Spleen (tissue), 11 donors: ENCODE data around the gene L1CAM. TPM values are rescaled to one million over a fixed set of nuclear protein-coding genes. Genes with fewer than 3 reads are reported as not detected.

ENCODE experiments used
- DNase-seq: peaks from one replicate; pipeline ENCODE4 v3.0.0-alpha.2; 2020
- H3K27ac ChIP-seq, 8 donors: fragments of 200-600 bp; sonication (generic) in 7 of 8; 1 replicate in 4 of 8; 2 replicates in 4 of 8; pipeline versions ENCODE4 v1.5.0 to v1.8.0; 2016 to 2021; ENCODE audit warnings: inconsistent platforms in 4 of 8, mild to moderate bottlenecking in 4 of 8, moderate library complexity in 1 of 8
- H3K27me3 ChIP-seq, 7 donors: fragments of 200-600 bp; sonication (generic) in 6 of 7; replicated peaks in 1 of 7; 1 replicate in 4 of 7; 2 replicates in 3 of 7; pipeline versions ENCODE4 v1.5.0 to v1.8.0; 2016 to 2021; ENCODE audit warnings: inconsistent platforms in 3 of 7, mild to moderate bottlenecking in 1 of 7
- H3K36me3 ChIP-seq, 6 donors: fragments of 200-600 bp; sonication (generic) in 5 of 6; 1 replicate in 4 of 6; 2 replicates in 2 of 6; pipeline versions ENCODE4 v1.5.0 to v1.8.0; 2016 to 2021; ENCODE audit warnings: inconsistent platforms in 2 of 6
- H3K4me1 ChIP-seq, 6 donors: fragments of 200-600 bp; sonication (generic) in 5 of 6; 1 replicate in 3 of 6; 2 replicates in 3 of 6; pipeline versions ENCODE4 v1.5.0 to v1.8.0; 2016 to 2021; ENCODE audit warnings: inconsistent platforms in 3 of 6
- H3K4me3 ChIP-seq, 8 donors: fragments of 200-600 bp; sonication (generic) in 7 of 8; 1 replicate in 4 of 8; 2 replicates in 4 of 8; pipeline versions ENCODE4 v1.5.0 to v1.8.0; 2016 to 2021; ENCODE audit warnings: inconsistent platforms in 4 of 8, mild to moderate bottlenecking in 4 of 8, moderate library complexity in 2 of 8
- H3K9me3 ChIP-seq, 8 donors: fragments of 200-600 bp; sonication (generic) in 7 of 8; 1 replicate in 4 of 8; 2 replicates in 4 of 8; pipeline versions ENCODE4 v1.5.0 to v1.8.0; 2016 to 2021; ENCODE audit warnings: inconsistent platforms in 4 of 8
- POLR2A ChIP-seq, 3 donors: fragments of 450-650 bp; IDR thresholded peaks; one replicate each; pipeline ENCODE4 v1.5.1; 2017; ENCODE audit warnings: antibody characterized with exemption in 3 of 3, mild to moderate bottlenecking in 1 of 3
- POLR2AphosphoS5 ChIP-seq, 3 donors: sonication (generic); formaldehyde crosslinking; IDR thresholded peaks; one replicate each; pipeline ENCODE4 v1.5.1; 2017; ENCODE audit warnings: antibody characterized with exemption in 3 of 3
- WGBS, 5 donors: extraction: QIAGEN DNeasy Blood & Tissue Kit in 3 of 5; methylation state at CpG; one replicate each; pipeline versions ENCODE4 v1.1.5 to v1.1.7; 2013 to 2018; 5-methylcytosine and 5-hydroxymethylcytosine counted together
- intact Hi-C: fragments of 100-400 bp; cut with DNase I; formaldehyde crosslinking; loops from one replicate; pipeline ENCODE4 v1.15.0; 2023; ENCODE audit warnings: low total_unique reads
- polyA plus RNA-seq, 3 donors: library from polyadenylated mRNA; stranded (reverse); fragments of 200-250 nt; gene quantifications; one replicate each; pipeline ENCODE4 v1.2.1, GENCODE V29; 2013
- total RNA-seq, 7 donors: library from RNA; depleted of rRNA in 3 of 7; stranded (reverse); fragments of >200 nt in 3 of 7; fragmentation: NEBNext Ultra II Directional in 4 of 7; extraction: Animal tissue kit (Norgen Biotek cat#: 25700) in 4 of 7; gene quantifications; one replicate each; pipeline versions ENCODE4 v1.1.0 to v1.2.1, GENCODE V29; 2016 to 2021
- TF ChIP-seq, protein P1 (sequence below), 11 experiments: fragments of 200-600 bp in 7 of 11; fragments of 450-650 bp in 4 of 11; sonication (generic) in 4 of 11; IDR thresholded peaks in 8 of 11; conservative IDR thresholded peaks in 3 of 11; 1 replicate in 7 of 11; 2 replicates in 4 of 11; pipeline versions ENCODE4 v1.4.0 to v1.8.0; 2016 to 2021; ENCODE audit warnings: antibody characterized with exemption in 11 of 11, inconsistent platforms in 4 of 11, mild to moderate bottlenecking in 1 of 11
- donor health status: healthy with polysubstance abuse.
- donor health status: DM: no; HTN: no; CAD: no; lungs with moderate emphysema.
- donor health status: DM: no; HTN: no; CAD: no.
- donor health status: Bipolar disorder and iron deficiency.
- donor health status: healthy.
- donor health status: DM: no; HTN: no; CAD: no.
- donor health status: DM: yes; HTN: yes; CAD: no.

The L1CAM gene
- total and polyA plus RNA-seq, 10 donors = 1.2 to 5.1 (median 2.7) TPM

- intact Hi-C loops = no loop called here
Observed at GRCh38 chrX:153884136-153884535, 1.8 kb downstream of the L1CAM start.

DNA sequence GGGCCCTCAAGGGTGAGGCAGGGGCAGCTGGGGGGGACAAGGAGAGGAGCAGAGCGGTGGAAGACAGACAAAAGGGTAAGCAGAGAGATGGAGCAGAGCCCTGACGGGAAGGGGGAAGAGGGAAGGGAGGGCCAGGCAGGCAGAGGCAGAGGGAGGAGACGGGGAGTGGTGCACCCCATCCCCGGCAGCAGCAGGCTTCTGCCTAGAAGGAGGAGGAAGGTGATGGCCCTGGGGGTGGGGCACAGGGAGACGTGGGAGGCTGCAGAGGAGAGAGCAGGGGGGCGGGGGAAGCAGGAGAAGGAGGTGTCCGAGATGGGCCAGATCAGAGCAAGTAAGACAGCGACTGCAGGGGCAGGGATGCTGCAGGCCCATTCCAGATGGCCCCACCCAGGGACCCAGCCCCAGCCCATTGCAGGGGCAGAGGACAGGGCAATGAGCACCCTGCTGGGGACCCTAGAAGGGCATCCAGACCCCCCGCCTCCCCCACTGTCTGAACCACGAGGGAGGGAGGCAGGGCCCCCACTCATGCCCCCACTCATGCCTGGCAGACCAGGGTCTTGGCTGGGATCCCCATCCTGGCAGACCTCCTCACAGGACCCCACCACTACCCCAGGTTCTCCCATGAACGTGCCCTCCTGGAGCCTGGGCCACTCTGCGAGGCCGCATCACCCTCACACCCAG lies 2.7 kb downstream of the L1CAM start:
- H3K27me3 ChIP-seq = peaks cover 4 to 99% (median 69%) of the 10 kb centered on the region in 7 donors
- 52 to 67% (median 62%) methylated on average over 5 to 13 of the region's 13 CpGs for WGBS, 5 donors
- no peaks in the 10 kb centered on the region for H3K9me3 ChIP-seq

More at GRCh38 chrX:153884136-153884535, 1.8 kb downstream of the L1CAM start:
- Histone ChIP-seq H3K4me3 (no peak overlapping the region), H3K27me3 (peaks cover 4 to 95% (median 62%) of the 10 kb centered on the region in 7 donors), H3K9me3 (no peaks in the 10 kb centered on the region), H3K36me3 (no peaks in the 10 kb centered on the region), H3K4me1 (peaks cover 0 to 22% (median 11%) of the 10 kb centered on the region in 6 donors), H3K27ac (no peak overlapping the region)
- DNase-seq = no peak
- TF ChIP-seq, protein P1, sequence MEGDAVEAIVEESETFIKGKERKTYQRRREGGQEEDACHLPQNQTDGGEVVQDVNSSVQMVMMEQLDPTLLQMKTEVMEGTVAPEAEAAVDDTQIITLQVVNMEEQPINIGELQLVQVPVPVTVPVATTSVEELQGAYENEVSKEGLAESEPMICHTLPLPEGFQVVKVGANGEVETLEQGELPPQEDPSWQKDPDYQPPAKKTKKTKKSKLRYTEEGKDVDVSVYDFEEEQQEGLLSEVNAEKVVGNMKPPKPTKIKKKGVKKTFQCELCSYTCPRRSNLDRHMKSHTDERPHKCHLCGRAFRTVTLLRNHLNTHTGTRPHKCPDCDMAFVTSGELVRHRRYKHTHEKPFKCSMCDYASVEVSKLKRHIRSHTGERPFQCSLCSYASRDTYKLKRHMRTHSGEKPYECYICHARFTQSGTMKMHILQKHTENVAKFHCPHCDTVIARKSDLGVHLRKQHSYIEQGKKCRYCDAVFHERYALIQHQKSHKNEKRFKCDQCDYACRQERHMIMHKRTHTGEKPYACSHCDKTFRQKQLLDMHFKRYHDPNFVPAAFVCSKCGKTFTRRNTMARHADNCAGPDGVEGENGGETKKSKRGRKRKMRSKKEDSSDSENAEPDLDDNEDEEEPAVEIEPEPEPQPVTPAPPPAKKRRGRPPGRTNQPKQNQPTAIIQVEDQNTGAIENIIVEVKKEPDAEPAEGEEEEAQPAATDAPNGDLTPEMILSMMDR (IDR thresholded peaks at IDR 0.05 in 8 of 11, conservative IDR thresholded peaks at IDR 0.05 in 3 of 11) = no peak
- TF ChIP-seq POLR2A (IDR thresholded peaks at IDR 0.05) = no peak
- no peak for TF ChIP-seq POLR2AphosphoS5 (IDR thresholded peaks at IDR 0.05)
- 63 to 80% (median 73%) methylated on average over 13 of the region's 13 CpGs for WGBS, 5 donors

GRCh38 chrX:153882557-153882956 lies 3.4 kb downstream of the L1CAM start:
- H3K27ac ChIP-seq = no peak overlapping the region
- intact Hi-C loops = no loop called here
- DNase-seq = no peak
- no peaks in the 10 kb centered on the region for H3K9me3 ChIP-seq
- peaks cover 4 to 99% (median 73%) of the 10 kb centered on the region in 7 donors for H3K27me3 ChIP-seq
- no peaks in the 10 kb centered on the region for H3K36me3 ChIP-seq
- no peak for TF ChIP-seq POLR2A (IDR thresholded peaks at IDR 0.05)
- TF ChIP-seq, protein P1 (IDR thresholded peaks at IDR 0.05 in 8 of 11, conservative IDR thresholded peaks at IDR 0.05 in 3 of 11) = no peak
- no peak for TF ChIP-seq POLR2AphosphoS5 (IDR thresholded peaks at IDR 0.05)
- H3K4me1 ChIP-seq = peaks cover 0 to 16% (median 9%) of the 10 kb centered on the region in 6 donors
- WGBS, 5 donors = 57 to 71% (median 61%) methylated on average over 2 to 7 of the region's 7 CpGs
- H3K4me3 ChIP-seq = no peak overlapping the region

More for the DNA sequence above, 2.7 kb downstream of the L1CAM start:
- no peaks in the 10 kb centered on the region for H3K36me3 ChIP-seq
- TF ChIP-seq POLR2AphosphoS5 (IDR thresholded peaks at IDR 0.05) (no peak), POLR2A (IDR thresholded peaks at IDR 0.05) (no peak)
- TF ChIP-seq, protein P1 (IDR thresholded peaks at IDR 0.05 in 8 of 11, conservative IDR thresholded peaks at IDR 0.05 in 3 of 11) = no peak
- intact Hi-C loops = no loop called here
- no peak for DNase-seq
- H3K4me1 ChIP-seq = peaks cover 0 to 21% (median 11%) of the 10 kb centered on the region in 6 donors
- H3K4me3 ChIP-seq = no peak overlapping the region
- H3K27ac ChIP-seq = no peak overlapping the region

GRCh38 chrX:153882086-153882498 lies 3.9 kb downstream of the L1CAM start:
- DNase-seq = no peak
- TF ChIP-seq, protein P1 (IDR thresholded peaks at IDR 0.05 in 8 of 11, conservative IDR thresholded peaks at IDR 0.05 in 3 of 11) = no peak
- no peak for TF ChIP-seq POLR2AphosphoS5 (IDR thresholded peaks at IDR 0.05)
- TF ChIP-seq POLR2A (IDR thresholded peaks at IDR 0.05) = no peak
- Histone ChIP-seq H3K36me3 (no peaks in the 10 kb centered on the region), H3K9me3 (no peaks in the 10 kb centered on the region), H3K27ac (no peak overlapping the region), H3K4me1 (peaks cover 0 to 16% (median 9%) of the 10 kb centered on the region in 6 donors), H3K4me3 (no peak overlapping the region), H3K27me3 (peaks cover 4 to 98% (median 73%) of the 10 kb centered on the region in 7 donors)
- 36 to 55% (median 51%) methylated on average over 3 to 8 of the region's 8 CpGs; no CpG with 5 or more reads in 1 of the 5 donors for WGBS, 5 donors
- intact Hi-C loops = no loop called here
